GM12873 (cell line): ENCODE measurements around the gene PNPLA3.

ENCODE experiments used
- CTCF ChIP-seq: IDR thresholded peaks from 2 replicates; pipeline ENCODE4 v1.5.1; 2012; ENCODE audit warnings: low read depth, mild to moderate bottlenecking, moderate library complexity, low read length, control low read depth; ENCODE audit not compliant: insufficient read depth; ENCODE audit errors: missing control alignments

Gene PNPLA3

GRCh38 chr22:43991316-43992020 lies 67.9 kb downstream of the PNPLA3 start:
- TF ChIP-seq CTCF, result no peak

GRCh38 chr22:43992331-43992821 lies 68.8 kb downstream of the PNPLA3 start:
- no peak for TF ChIP-seq CTCF

- TF ChIP-seq CTCF, result peak; percentile 95
These were observed 69.6 kb downstream of the PNPLA3 start for GRCh38 chr22:43993072-43993760.

DNA sequence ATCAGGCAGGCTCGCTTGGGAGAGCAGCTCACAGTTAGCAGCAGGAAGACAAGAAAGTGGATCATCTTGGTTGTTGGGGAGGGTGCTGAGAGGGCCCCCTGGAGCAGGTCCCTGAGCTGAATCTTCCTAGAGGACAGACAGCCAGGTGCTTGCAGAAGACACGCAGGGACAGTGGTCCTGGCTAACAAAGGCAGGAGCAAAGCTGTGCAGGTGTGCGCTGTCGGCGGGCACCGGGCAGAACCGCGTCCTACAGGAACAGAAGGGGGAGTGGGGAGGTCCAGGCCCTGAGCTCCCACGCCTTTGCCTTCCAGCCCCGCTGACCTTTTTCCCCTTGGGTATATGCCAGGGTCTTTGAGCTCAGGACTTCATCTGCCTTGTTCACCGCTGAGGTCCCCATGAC lies 70.4 kb downstream of the PNPLA3 start:
- TF ChIP-seq CTCF, result no peak

- no peak for TF ChIP-seq CTCF
These were observed 70.8 kb downstream of the PNPLA3 start for GRCh38 chr22:43994416-43994815.

GRCh38 chr22:43995057-43995685 lies 71.6 kb downstream of the PNPLA3 start:
- no peak for TF ChIP-seq CTCF

- no peak for TF ChIP-seq CTCF
These were observed 72.2 kb downstream of the PNPLA3 start for GRCh38 chr22:43995798-43996169.
